Measurements from ENCODE around the gene CHDH.

Gene CHDH

DNA sequence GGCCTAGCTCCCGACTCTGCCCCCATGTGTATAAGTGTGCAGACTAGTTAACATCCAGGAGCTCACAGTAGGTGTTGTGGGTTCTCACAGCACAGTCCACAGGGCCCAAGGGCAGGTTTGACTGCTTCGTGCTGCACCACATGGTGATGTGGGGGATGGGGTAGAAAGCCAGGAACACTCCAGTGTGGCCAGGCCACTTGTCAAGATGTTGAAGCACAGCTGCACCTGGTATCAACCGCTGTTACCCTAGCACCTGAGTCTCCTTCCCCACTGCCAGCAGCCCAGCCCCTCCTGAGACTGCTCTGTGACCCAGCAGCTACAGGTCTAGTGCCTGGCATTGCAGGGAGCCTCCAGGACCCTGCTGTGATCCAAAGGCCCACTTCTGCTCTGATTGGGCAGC is 53.4 kb downstream of the CHDH start:
- H3K4me2 ChIP-seq (ENCODE audit: insufficient read depth, low read length), result no peak overlapping the region
- H3K27me3 ChIP-seq (ENCODE audit: insufficient read depth, low read length, poor library complexity), result peaks cover 3% of the 10 kb centered on the region
- DNase-seq (no peak), ATAC-seq (ENCODE audit: insufficient read depth, low read depth) (no peak)
- H3K4me1 ChIP-seq (ENCODE audit: insufficient read depth, low read length), result no peaks in the 10 kb centered on the region
- H4K20me1 ChIP-seq (ENCODE audit: insufficient read depth, low read length), result no peaks in the 10 kb centered on the region
- H3K4me3 ChIP-seq (ENCODE audit: low read depth in 1 of 2, low read length in 2 of 2), result no peak overlapping the region
- no peak overlapping the region for H3K27ac ChIP-seq (ENCODE audit: low read length)
- no peak overlapping the region for H3K9ac ChIP-seq (ENCODE audit: low read depth, low read length)
- H3K79me2 ChIP-seq (ENCODE audit: insufficient read depth, low read length), result no peaks in the 10 kb centered on the region
- H2AFZ ChIP-seq (ENCODE audit: low read depth, low read length), result no peak overlapping the region
- TF ChIP-seq CTCF (IDR thresholded peaks at IDR 0.05; ENCODE audit: borderline replicate concordance, extremely low read depth, low read length, poor library complexity, severe bottlenecking) (no peak), EZH2 (IDR thresholded peaks at IDR 0.05; ENCODE audit: borderline replicate concordance, low read depth, low read length, severe bottlenecking) (no peak)
- H3K36me3 ChIP-seq (ENCODE audit: insufficient read depth, low read length), result no peaks in the 10 kb centered on the region
- H3K9me3 ChIP-seq (ENCODE audit: insufficient read depth, low read length, severe bottlenecking), result no peaks in the 10 kb centered on the region

GRCh38 chr3:53791317-53791716 is 54.9 kb downstream of the CHDH start:
- ATAC-seq (ENCODE audit: insufficient read depth, low read depth) (no peak), DNase-seq (no peak)
- Histone ChIP-seq H3K27me3 (ENCODE audit: insufficient read depth, low read length, poor library complexity) (peaks cover 3% of the 10 kb centered on the region), H3K4me2 (ENCODE audit: insufficient read depth, low read length) (no peak overlapping the region), H3K27ac (ENCODE audit: low read length) (no peak overlapping the region), H3K4me3 (ENCODE audit: low read depth in 1 of 2, low read length in 2 of 2) (no peak overlapping the region), H2AFZ (ENCODE audit: low read depth, low read length) (no peak overlapping the region), H3K9ac (ENCODE audit: low read depth, low read length) (no peak overlapping the region), H4K20me1 (ENCODE audit: insufficient read depth, low read length) (no peaks in the 10 kb centered on the region), H3K79me2 (ENCODE audit: insufficient read depth, low read length) (no peaks in the 10 kb centered on the region), H3K9me3 (ENCODE audit: insufficient read depth, low read length, severe bottlenecking) (no peaks in the 10 kb centered on the region), H3K4me1 (ENCODE audit: insufficient read depth, low read length) (no peaks in the 10 kb centered on the region), H3K36me3 (ENCODE audit: insufficient read depth, low read length) (no peaks in the 10 kb centered on the region)
- TF ChIP-seq EZH2 (IDR thresholded peaks at IDR 0.05; ENCODE audit: borderline replicate concordance, low read depth, low read length, severe bottlenecking), result no peak
- TF ChIP-seq CTCF (IDR thresholded peaks at IDR 0.05; ENCODE audit: borderline replicate concordance, extremely low read depth, low read length, poor library complexity, severe bottlenecking), result no peak

DNA sequence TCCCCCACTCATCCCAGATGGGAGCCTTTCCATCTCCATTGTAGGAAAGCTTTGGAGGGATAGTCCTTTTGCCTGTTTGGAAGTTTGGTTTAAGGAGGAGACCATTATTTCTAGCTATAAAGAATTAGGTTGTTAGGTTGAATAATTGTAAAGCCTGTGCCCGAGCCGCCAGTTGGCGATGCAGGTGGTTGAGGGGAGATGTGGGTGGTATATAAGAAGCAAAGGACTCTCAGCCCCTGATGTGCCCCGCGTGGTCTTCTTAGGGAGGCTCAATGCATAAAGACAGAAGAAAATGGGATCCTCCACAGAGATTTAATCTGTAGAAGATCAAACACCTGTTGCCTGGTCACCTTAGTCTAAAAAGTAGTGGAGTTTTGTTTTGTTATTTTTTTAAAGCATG is 55.7 kb downstream of the CHDH start:
- no peak overlapping the region for H3K27ac ChIP-seq (ENCODE audit: low read length)
- no peak for ATAC-seq (ENCODE audit: insufficient read depth, low read depth)
- no peaks in the 10 kb centered on the region for H3K36me3 ChIP-seq (ENCODE audit: insufficient read depth, low read length)
- H4K20me1 ChIP-seq (ENCODE audit: insufficient read depth, low read length), result no peaks in the 10 kb centered on the region
- H2AFZ ChIP-seq (ENCODE audit: low read depth, low read length), result no peak overlapping the region
- H3K4me3 ChIP-seq (ENCODE audit: low read depth in 1 of 2, low read length in 2 of 2), result no peak overlapping the region
- no peaks in the 10 kb centered on the region for H3K4me1 ChIP-seq (ENCODE audit: insufficient read depth, low read length)
- H3K27me3 ChIP-seq (ENCODE audit: insufficient read depth, low read length, poor library complexity), result peaks cover 3% of the 10 kb centered on the region
- no peaks in the 10 kb centered on the region for H3K79me2 ChIP-seq (ENCODE audit: insufficient read depth, low read length)
- DNase-seq, result no peak
- H3K9me3 ChIP-seq (ENCODE audit: insufficient read depth, low read length, severe bottlenecking), result no peaks in the 10 kb centered on the region
- no peak overlapping the region for H3K4me2 ChIP-seq (ENCODE audit: insufficient read depth, low read length)
- H3K9ac ChIP-seq (ENCODE audit: low read depth, low read length), result no peak overlapping the region
- TF ChIP-seq CTCF (IDR thresholded peaks at IDR 0.05; ENCODE audit: borderline replicate concordance, extremely low read depth, low read length, poor library complexity, severe bottlenecking), result no peak
- TF ChIP-seq EZH2 (IDR thresholded peaks at IDR 0.05; ENCODE audit: borderline replicate concordance, low read depth, low read length, severe bottlenecking), result no peak

DNA sequence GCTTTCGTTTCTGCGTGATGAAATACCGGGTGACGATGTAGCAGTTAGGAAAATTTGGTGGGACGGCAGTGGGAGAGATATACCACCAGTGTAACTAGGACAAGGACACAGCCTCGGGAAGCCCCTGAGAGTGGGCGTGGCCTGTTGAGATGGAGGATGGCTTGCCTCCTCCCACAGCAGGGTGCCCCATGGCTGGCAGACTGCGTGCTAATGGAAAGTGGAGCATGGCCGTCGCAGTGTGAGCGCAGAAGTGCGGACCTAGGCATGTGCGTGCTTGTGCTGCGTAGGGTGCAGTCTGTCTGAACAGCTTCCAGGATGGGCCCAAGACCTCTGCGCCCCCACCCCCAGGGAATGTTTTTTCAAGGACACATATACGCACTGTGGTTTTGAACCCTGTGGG is 56.8 kb downstream of the CHDH start:
- Histone ChIP-seq H3K4me3 (ENCODE audit: low read depth in 1 of 2, low read length in 2 of 2) (no peak overlapping the region), H3K27me3 (ENCODE audit: insufficient read depth, low read length, poor library complexity) (peaks cover 3% of the 10 kb centered on the region), H3K4me1 (ENCODE audit: insufficient read depth, low read length) (no peaks in the 10 kb centered on the region), H3K9me3 (ENCODE audit: insufficient read depth, low read length, severe bottlenecking) (no peaks in the 10 kb centered on the region), H3K27ac (ENCODE audit: low read length) (no peak overlapping the region), H3K9ac (ENCODE audit: low read depth, low read length) (no peak overlapping the region), H3K4me2 (ENCODE audit: insufficient read depth, low read length) (no peak overlapping the region), H3K36me3 (ENCODE audit: insufficient read depth, low read length) (no peaks in the 10 kb centered on the region), H4K20me1 (ENCODE audit: insufficient read depth, low read length) (no peaks in the 10 kb centered on the region), H3K79me2 (ENCODE audit: insufficient read depth, low read length) (no peaks in the 10 kb centered on the region), H2AFZ (ENCODE audit: low read depth, low read length) (no peak overlapping the region)
- DNase-seq, result no peak
- TF ChIP-seq CTCF (IDR thresholded peaks at IDR 0.05; ENCODE audit: borderline replicate concordance, extremely low read depth, low read length, poor library complexity, severe bottlenecking) (no peak), EZH2 (IDR thresholded peaks at IDR 0.05; ENCODE audit: borderline replicate concordance, low read depth, low read length, severe bottlenecking) (no peak)
- ATAC-seq (ENCODE audit: insufficient read depth, low read depth), result no peak
